Activated CD4-positive, alpha-beta T cell treated with anti-CD3 and anti-CD28 coated beads, Interleukin-2, amount 50 U/mL, for 16 hours (primary cell): Measurements from ENCODE around the gene SFTPA2.
"Not testable (repeated sequence)": the region's sequence is repeated elsewhere in the genome, so short reads cannot be mapped to it uniquely, and the experiment has no call there.

Source experiments
- DNase-seq: peaks from one replicate; pipeline ENCODE4 v3.0.0-alpha.2; 2020

SFTPA2 gene

GRCh38 chr10:79556961-79557360, 3.2 kb downstream of the SFTPA2 start:
- DNase-seq: not testable (repeated sequence)

GRCh38 chr10:79555354-79556309, 4.6 kb downstream of the SFTPA2 start:
- DNase-seq: no peak

GRCh38 chr10:79552143-79552542, 8.1 kb downstream of the SFTPA2 start:
- no peak for DNase-seq

- DNase-seq: peak; percentile 80
Measured at GRCh38 chr10:79547973-79548372, 12.2 kb downstream of the SFTPA2 start.

- DNase-seq: not testable (repeated sequence)
Measured at GRCh38 chr10:79547128-79547527, 13.1 kb downstream of the SFTPA2 start.

GRCh38 chr10:79544926-79545659, 15.1 kb downstream of the SFTPA2 start:
- DNase-seq: not testable (repeated sequence)

- DNase-seq: not testable (repeated sequence)
Measured at GRCh38 chr10:79544408-79544807, 15.8 kb downstream of the SFTPA2 start.

GRCh38 chr10:79542626-79543025, 17.6 kb downstream of the SFTPA2 start:
- DNase-seq: peak; percentile 19

- peak; percentile 86 for DNase-seq
Measured at GRCh38 chr10:79540930-79541329, 19.3 kb downstream of the SFTPA2 start.

- DNase-seq: not testable (repeated sequence)
Measured at GRCh38 chr10:79538311-79538710, 21.9 kb downstream of the SFTPA2 start.

GRCh38 chr10:79533903-79534175, 26.4 kb downstream of the SFTPA2 start:
- not testable (repeated sequence) for DNase-seq

GRCh38 chr10:79533142-79533902, 26.9 kb downstream of the SFTPA2 start:
- DNase-seq: not testable (repeated sequence)

- DNase-seq: not testable (repeated sequence)
Measured at GRCh38 chr10:79528261-79528660, 31.9 kb downstream of the SFTPA2 start.

- not testable (repeated sequence) for DNase-seq
Measured at GRCh38 chr10:79525049-79525710, 35.0 kb downstream of the SFTPA2 start.

- DNase-seq: not testable (repeated sequence)
Measured at GRCh38 chr10:79523157-79523853, 36.9 kb downstream of the SFTPA2 start.

- DNase-seq: not testable (repeated sequence)
Measured at GRCh38 chr10:79522464-79522863, 37.7 kb downstream of the SFTPA2 start.

- DNase-seq: not testable (repeated sequence)
Measured at GRCh38 chr10:79521751-79522150, 38.5 kb downstream of the SFTPA2 start.

- not testable (repeated sequence) for DNase-seq
Measured at GRCh38 chr10:79517567-79517966, 42.6 kb downstream of the SFTPA2 start.

GRCh38 chr10:79516532-79517205, 43.5 kb downstream of the SFTPA2 start:
- DNase-seq: not testable (repeated sequence)

- not testable (repeated sequence) for DNase-seq
Measured at GRCh38 chr10:79511891-79512583, 48.2 kb downstream of the SFTPA2 start, which contains the start of gene EIF5AL1. Gene EIF5AL1, plus strand, starts transcription at chr10:79512533. Its CDS starts 117 bp downstream, at chr10:79512650.
